Urinary bladder (tissue), 4 donors: ENCODE measurements around the gene GLUD1. TPM values are rescaled to one million over a fixed set of nuclear protein-coding genes. Genes with fewer than 3 reads are reported as not detected.
"Not testable (repeated sequence)": the region's sequence is repeated elsewhere in the genome, so short reads cannot be mapped to it uniquely, and the experiment has no call there.

Source experiments
- DNase-seq: peaks from one replicate; pipeline ENCODE4 v3.0.0-alpha.2; 2015; ENCODE audit errors: extremely low spot score
- H3K27ac ChIP-seq: one replicate; pipeline ENCODE4 v1.5.1; 2013; ENCODE audit warnings: low read depth, mild to moderate bottlenecking, moderate library complexity
- H3K36me3 ChIP-seq: one replicate; pipeline ENCODE4 v1.6.1; 2013; ENCODE audit warnings: mild to moderate bottlenecking, moderate library complexity; ENCODE audit not compliant: insufficient read depth
- H3K4me1 ChIP-seq: one replicate; pipeline ENCODE4 v1.6.1; 2013; ENCODE audit warnings: mild to moderate bottlenecking, moderate library complexity; ENCODE audit not compliant: insufficient read depth
- H3K4me3 ChIP-seq: one replicate; pipeline ENCODE4 v1.5.1; 2013; ENCODE audit warnings: low read depth, low read length
- WGBS: extraction: QIAGEN DNeasy Blood & Tissue Kit; methylation state at CpG from one replicate; pipeline ENCODE4 v1.1.7; 2013; 5-methylcytosine and 5-hydroxymethylcytosine counted together
- polyA plus RNA-seq: library from polyadenylated mRNA; stranded (reverse); fragments of 200-250 nt; gene quantifications from one replicate; pipeline ENCODE4 v1.2.3, GENCODE V29; 2013
- small RNA-seq: library from RNA; depleted of rRNA; stranded (forward); fragments of <200 nt; gene quantifications from one replicate; pipeline ENCODE3, GENCODE V24; 2014
- total RNA-seq: library from RNA; depleted of rRNA; stranded (reverse); fragments of >200 nt; gene quantifications from one replicate; pipeline ENCODE4 v1.2.3, GENCODE V29; 2014
- donor health status: healthy with polysubstance abuse.
- donor health status: healthy.

The GLUD1 gene
- total and polyA plus RNA-seq, 2 donors, result 118 to 186 TPM

GRCh38 chr10:87018127-87018526 is 76.5 kb downstream of the GLUD1 start:
- not testable (repeated sequence) for H3K4me1 ChIP-seq, H3K27ac ChIP-seq
- 83% methylated on average over 6 of the region's 6 CpGs for whole genome bisulfite sequencing

GRCh38 chr10:87014986-87015716 is 79.5 kb downstream of the GLUD1 start:
- not testable (repeated sequence) for H3K27ac ChIP-seq, H3K4me3 ChIP-seq, H3K36me3 ChIP-seq, H3K4me1 ChIP-seq, DNase-seq
- WGBS, result 87% methylated on average over 9 of the region's 10 CpGs

More at GRCh38 chr10:87018127-87018526, 76.5 kb downstream of the GLUD1 start:
- DNase-seq, H3K4me3 ChIP-seq, H3K36me3 ChIP-seq: not testable (repeated sequence)

GRCh38 chr10:87013528-87013927 is 81.1 kb downstream of the GLUD1 start:
- WGBS, result 68% methylated on average over 3 of the region's 3 CpGs
- not testable (repeated sequence) for H3K4me3 ChIP-seq

GRCh38 chr10:87009134-87009696 is 85.4 kb downstream of the GLUD1 start:
- H3K36me3 ChIP-seq, H3K27ac ChIP-seq, DNase-seq, H3K4me1 ChIP-seq, H3K4me3 ChIP-seq: not testable (repeated sequence)
- WGBS, result 90% methylated on average over 18 of the region's 18 CpGs

More at GRCh38 chr10:87013528-87013927, 81.1 kb downstream of the GLUD1 start:
- not testable (repeated sequence) for H3K4me1 ChIP-seq, H3K27ac ChIP-seq, DNase-seq, H3K36me3 ChIP-seq

GRCh38 chr10:87008303-87008702 is 86.3 kb downstream of the GLUD1 start:
- not testable (repeated sequence) for H3K4me1 ChIP-seq, DNase-seq, H3K4me3 ChIP-seq, H3K27ac ChIP-seq, H3K36me3 ChIP-seq
- 92% methylated on average over 7 of the region's 7 CpGs for WGBS

- not testable (repeated sequence) for H3K4me3 ChIP-seq, H3K36me3 ChIP-seq, H3K27ac ChIP-seq, H3K4me1 ChIP-seq, DNase-seq
- WGBS, result 91% methylated on average over 6 of the region's 6 CpGs
Measured at GRCh38 chr10:87007674-87008073, 87.0 kb downstream of the GLUD1 start.

- H3K36me3 ChIP-seq, H3K4me1 ChIP-seq, H3K4me3 ChIP-seq, DNase-seq, H3K27ac ChIP-seq: not testable (repeated sequence)
- WGBS, result 74% methylated on average over 1 of the region's 1 CpG
Measured at GRCh38 chr10:87007124-87007523, 87.5 kb downstream of the GLUD1 start.

GRCh38 chr10:87000491-87000890 is 94.2 kb downstream of the GLUD1 start:
- Histone ChIP-seq H3K4me3 (no peak overlapping the region), H3K27ac (no peak overlapping the region), H3K36me3 (no peaks in the 10 kb centered on the region), H3K4me1 (no peaks in the 10 kb centered on the region)
- WGBS, result 71% methylated on average over 3 of the region's 3 CpGs
- DNase-seq, result no peak

Small RNA genes within 50 kb of the gene (small RNA-seq; reads per million reads assigned to genes)
- gene AL136982.5 (not detected), gene FAM25A (not detected), gene RNU6-529P (not detected)

Other genes with a start within 250 kb of the GLUD1 start
- 49.0 TPM for gene MMRN2, start 137.2 kb downstream of the GLUD1 start, total RNA-seq
- gene MMRN2, start 137.2 kb downstream of the GLUD1 start, polyA plus RNA-seq, result 40.8 TPM
- 69.2 TPM for gene SNCG, start 136.2 kb downstream of the GLUD1 start, total RNA-seq
- gene SNCG, start 136.2 kb downstream of the GLUD1 start, polyA plus RNA-seq, result 197 TPM
- 112 TPM for gene ADIRF, start 126.4 kb downstream of the GLUD1 start, total RNA-seq
- gene ADIRF, start 126.4 kb downstream of the GLUD1 start, polyA plus RNA-seq, result 404 TPM
- gene FAM25A, start 74.5 kb downstream of the GLUD1 start, total RNA-seq, result not detected
- gene FAM25A, start 74.5 kb downstream of the GLUD1 start, polyA plus RNA-seq, result not detected
- gene SHLD2, start 363 bp upstream of the GLUD1 start, total RNA-seq, result 68.2 TPM
- gene SHLD2, start 363 bp upstream of the GLUD1 start, polyA plus RNA-seq, result 15.0 TPM
- 0.69 TPM for gene NUTM2A, start 130.6 kb upstream of the GLUD1 start, total RNA-seq
- 1.9 TPM for gene NUTM2A, start 130.6 kb upstream of the GLUD1 start, polyA plus RNA-seq